Inferior parietal cortex (tissue), 1 donor: Measurements from ENCODE around the gene MYMK.

Experiments used
- DNase-seq: peaks from one replicate; pipeline ENCODE4 v3.0.0-alpha.2; 2016; ENCODE audit errors: extremely low spot score

The MYMK gene

GRCh38 chr9:133468374-133468773 is 56.4 kb downstream of the MYMK start:
- DNase-seq: no peak

- DNase-seq: no peak
Observed at GRCh38 chr9:133467101-133467500, 57.7 kb downstream of the MYMK start.

GRCh38 chr9:133465984-133466383 is 58.8 kb downstream of the MYMK start:
- no peak for DNase-seq

- no peak for DNase-seq
Observed at GRCh38 chr9:133464638-133465037, 60.1 kb downstream of the MYMK start.
